Small intestine (tissue), 7 donors: ENCODE data around the gene ULK3. TPM values are rescaled to one million over a fixed set of nuclear protein-coding genes. Genes with fewer than 3 reads are reported as not detected.

Experiments
- DNase-seq, 2 donors: peaks; one replicate each; pipeline versions ENCODE4 v3.0.0 to v3.0.0-alpha.2; 2013
- FAIRE-seq: peaks from 2 replicates; lab custom pipeline; 2012; peaks lifted over from hg19 to GRCh38; lab: Jason Lieb, UNC
- H3K27ac ChIP-seq, 3 donors: one replicate each; pipeline ENCODE4 v1.5.1; 2013; ENCODE audit warnings: low read length in 2 of 3, mild to moderate bottlenecking in 2 of 3, control low read depth in 1 of 3, inconsistent platforms in 1 of 3, low read depth in 1 of 3, moderate library complexity in 1 of 3
- H3K27me3 ChIP-seq, 3 donors: one replicate each; pipeline ENCODE4 v1.6.1; 2013; ENCODE audit warnings: low read length in 3 of 3, inconsistent platforms in 1 of 3; ENCODE audit not compliant: control insufficient read depth in 3 of 3, insufficient read depth in 3 of 3
- H3K36me3 ChIP-seq, 3 donors: one replicate each; pipeline ENCODE4 v1.6.1; 2013; ENCODE audit warnings: low read length in 3 of 3, inconsistent platforms in 1 of 3, low read depth in 1 of 3, mild to moderate bottlenecking in 1 of 3, moderate library complexity in 1 of 3; ENCODE audit not compliant: control insufficient read depth in 3 of 3, insufficient read depth in 2 of 3
- H3K4me1 ChIP-seq, 3 donors: one replicate each; pipeline ENCODE4 v1.6.1; 2013; ENCODE audit warnings: low read length in 2 of 3, inconsistent platforms in 1 of 3, low read depth in 1 of 3, mild to moderate bottlenecking in 1 of 3, moderate library complexity in 1 of 3; ENCODE audit not compliant: control insufficient read depth in 3 of 3, insufficient read depth in 2 of 3
- H3K4me3 ChIP-seq, 3 donors: one replicate each; pipeline ENCODE4 v1.5.1; 2013; ENCODE audit warnings: low read length in 3 of 3, control low read depth in 1 of 3, inconsistent platforms in 1 of 3, low read depth in 1 of 3, mild to moderate bottlenecking in 1 of 3, moderate library complexity in 1 of 3
- H3K9me3 ChIP-seq, 2 donors: one replicate each; pipeline ENCODE4 v1.6.1; 2013; ENCODE audit warnings: low read depth in 1 of 2, low read length in 1 of 2; ENCODE audit not compliant: control insufficient read depth in 2 of 2, insufficient read depth in 1 of 2
- WGBS, 3 donors: extraction: QIAGEN DNeasy Blood & Tissue Kit; methylation state at CpG; one replicate each; pipeline ENCODE4 v1.1.7; 2013; 5-methylcytosine and 5-hydroxymethylcytosine counted together
- polyA plus RNA-seq, 4 donors: library from polyadenylated mRNA; stranded (reverse) in 3 of 4; unstranded in 1 of 4; fragments of 200-250 nt in 3 of 4; fragments of 120-200 nt in 1 of 4; gene quantifications; one replicate each; pipeline versions ENCODE4 v1.2.1 to v1.2.3, GENCODE V29; 2013
- donor health status: healthy with polysubstance abuse.
- donor health status: control.
- donor health status: control.
- donor health status: Bipolar disorder and iron deficiency.
- donor health status: healthy.

The ULK3 gene
- polyA plus RNA-seq, 4 donors, result 38.2 to 111 (median 81.1) TPM

DNA sequence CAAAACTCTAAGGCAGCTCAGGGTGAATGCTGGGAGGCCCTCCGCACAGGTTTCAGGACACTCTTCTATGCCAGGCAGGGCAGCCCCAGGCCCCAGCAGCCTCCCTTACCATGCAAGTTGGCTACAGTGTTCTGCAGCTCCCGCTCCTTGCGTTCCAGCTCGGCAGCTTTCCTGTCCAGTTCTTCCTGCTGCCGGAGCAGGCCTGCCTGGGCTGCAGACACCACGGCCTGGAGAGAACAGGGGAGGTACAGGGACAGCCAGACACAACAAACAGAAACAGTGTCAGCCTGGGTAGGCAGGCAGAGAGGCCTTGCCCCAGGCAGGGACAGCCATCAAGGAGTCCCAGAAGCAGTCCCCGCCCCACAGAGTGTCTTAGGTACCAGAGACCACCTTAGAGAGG is 9.0 kb upstream of the ULK3 start:
- no peak for FAIRE-seq

DNA sequence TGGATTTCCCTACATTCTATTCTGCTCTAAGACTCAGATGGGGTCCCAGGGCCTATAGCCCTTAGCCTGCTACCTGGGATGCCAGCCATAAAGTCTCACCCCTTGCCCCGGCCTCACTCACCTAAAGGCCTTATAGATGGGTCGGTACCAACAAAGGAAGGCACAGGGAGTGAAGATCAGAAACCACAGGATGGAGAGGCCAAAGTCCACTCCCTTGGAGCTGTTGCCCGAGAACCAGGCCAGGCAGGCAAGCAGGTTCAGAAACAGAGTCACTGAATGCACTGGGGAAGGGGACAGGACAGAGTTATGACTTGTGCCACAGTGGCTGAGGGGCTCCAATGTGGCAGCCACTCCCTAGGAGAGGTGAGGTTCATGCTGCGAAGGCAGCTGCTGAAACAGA is 7.4 kb upstream of the ULK3 start:
- peak overlapping the region in 2 of 3 donors; percentile 27 to 61 for H3K27ac ChIP-seq
- H3K4me1 ChIP-seq, result peaks cover 0 to 19% (median 0%) of the 10 kb centered on the region in 3 donors
- no peak overlapping the region for H3K4me3 ChIP-seq
- DNase-seq, result peak; percentile 77 to 87
- WGBS, 3 donors, result 18 to 73% (median 50%) methylated on average over 4 of the region's 4 CpGs
- H3K9me3 ChIP-seq, result no peaks in the 10 kb centered on the region
- no peak for FAIRE-seq
- peaks cover 28 to 91% (median 36%) of the 10 kb centered on the region in 3 donors for H3K36me3 ChIP-seq
- H3K27me3 ChIP-seq, result no peaks in the 10 kb centered on the region

More for the DNA sequence above, 9.0 kb upstream of the ULK3 start:
- H3K4me3 ChIP-seq, result no peak overlapping the region
- peaks cover 28 to 85% (median 35%) of the 10 kb centered on the region in 3 donors for H3K36me3 ChIP-seq
- no peaks in the 10 kb centered on the region for H3K9me3 ChIP-seq
- WGBS, 3 donors, result 78 to 89% (median 89%) methylated on average over 7 of the region's 7 CpGs
- peaks cover under 1 to 24% (median 1%) of the 10 kb centered on the region in 3 donors for H3K4me1 ChIP-seq
- DNase-seq, result no peak
- H3K27me3 ChIP-seq, result no peaks in the 10 kb centered on the region
- no peak overlapping the region for H3K27ac ChIP-seq

DNA sequence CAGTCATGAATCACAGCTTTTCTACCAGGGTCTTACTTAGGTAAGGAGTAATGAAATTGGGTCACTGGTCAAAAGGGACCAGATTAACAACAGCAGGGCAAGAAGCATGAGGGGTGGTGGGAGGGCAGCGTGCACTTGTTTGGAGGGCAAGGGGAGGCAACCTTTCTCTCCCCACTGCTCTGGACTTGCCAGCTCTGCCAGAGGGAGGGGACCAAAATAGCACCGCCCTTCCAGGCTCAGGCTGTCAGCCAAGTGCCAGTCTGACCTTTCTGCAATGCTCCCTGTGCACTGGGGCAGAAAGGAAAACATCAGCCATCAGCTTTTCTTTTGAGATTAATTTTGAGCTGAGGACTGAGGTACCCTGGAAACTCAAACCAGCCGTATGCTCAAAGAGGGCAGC is 4.5 kb upstream of the ULK3 start:
- FAIRE-seq, result no peak
- H3K27ac ChIP-seq, result no peak overlapping the region
- peaks cover 2 to 26% (median 4%) of the 10 kb centered on the region in 3 donors for H3K4me1 ChIP-seq
- H3K9me3 ChIP-seq, result no peaks in the 10 kb centered on the region
- H3K27me3 ChIP-seq, result no peaks in the 10 kb centered on the region
- WGBS, 3 donors, result 55 to 76% (median 58%) methylated on average over 3 of the region's 3 CpGs
- peaks cover 18 to 86% (median 30%) of the 10 kb centered on the region in 3 donors for H3K36me3 ChIP-seq
- DNase-seq, result no peak
- no peak overlapping the region for H3K4me3 ChIP-seq

DNA sequence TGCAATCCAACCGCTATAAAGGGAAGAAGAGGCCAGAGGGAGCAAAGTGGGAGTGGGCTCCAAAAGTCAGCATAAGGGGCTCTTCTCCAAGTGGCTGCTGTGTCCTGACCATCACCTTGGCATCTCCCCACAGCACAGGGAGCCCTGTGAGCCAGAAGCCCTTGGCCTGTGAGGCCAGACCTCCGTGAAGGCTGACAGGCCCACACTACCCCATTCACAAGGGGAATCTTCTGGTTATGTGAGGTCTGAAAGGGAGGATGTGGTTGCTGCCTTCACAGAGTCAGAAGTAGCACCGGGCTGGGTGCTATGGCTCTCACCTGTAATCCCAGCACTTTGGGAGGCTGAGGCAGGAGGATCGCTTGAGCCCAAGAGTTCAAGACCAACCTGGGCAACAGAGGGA is 2.6 kb upstream of the ULK3 start:
- Histone ChIP-seq H3K27ac (peak overlapping the region in 2 of 3 donors; percentile 2 to 51), H3K9me3 (no peaks in the 10 kb centered on the region), H3K4me1 (peaks cover 2 to 38% (median 4%) of the 10 kb centered on the region in 3 donors), H3K4me3 (no peak overlapping the region), H3K27me3 (no peaks in the 10 kb centered on the region), H3K36me3 (peaks cover 15 to 79% (median 20%) of the 10 kb centered on the region in 3 donors)
- no peak for FAIRE-seq
- no peak for DNase-seq
- 75 to 82% (median 81%) methylated on average over 4 of the region's 4 CpGs for WGBS, 3 donors

DNA sequence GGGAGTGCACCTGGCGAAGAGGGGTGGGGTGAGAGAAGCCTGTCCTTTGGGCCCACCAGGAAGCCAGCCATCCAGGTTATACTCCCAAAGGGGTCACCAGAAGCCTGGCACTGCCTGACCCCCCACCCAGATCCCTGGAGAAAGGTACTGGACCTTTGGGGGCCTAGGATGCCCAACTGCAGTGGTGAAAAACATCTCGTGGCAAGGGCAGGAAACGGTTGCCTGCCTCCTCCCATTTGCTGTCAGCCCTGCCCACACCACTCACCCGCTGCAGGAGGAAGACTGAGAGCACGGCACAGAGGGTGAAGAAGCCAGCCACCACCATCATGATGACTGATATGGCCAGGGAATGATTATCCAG is 2.2 kb upstream of the ULK3 start:
- FAIRE-seq, result no peak
- Histone ChIP-seq H3K27me3 (no peaks in the 10 kb centered on the region), H3K4me1 (peaks cover 2 to 38% (median 4%) of the 10 kb centered on the region in 3 donors), H3K9me3 (no peaks in the 10 kb centered on the region), H3K27ac (peak overlapping the region in 2 of 3 donors; percentile 2 to 51), H3K4me3 (no peak overlapping the region), H3K36me3 (peaks cover 15 to 79% (median 20%) of the 10 kb centered on the region in 3 donors)
- WGBS, 3 donors, result 48 to 77% (median 56%) methylated on average over 5 of the region's 5 CpGs
- no peak for DNase-seq

DNA sequence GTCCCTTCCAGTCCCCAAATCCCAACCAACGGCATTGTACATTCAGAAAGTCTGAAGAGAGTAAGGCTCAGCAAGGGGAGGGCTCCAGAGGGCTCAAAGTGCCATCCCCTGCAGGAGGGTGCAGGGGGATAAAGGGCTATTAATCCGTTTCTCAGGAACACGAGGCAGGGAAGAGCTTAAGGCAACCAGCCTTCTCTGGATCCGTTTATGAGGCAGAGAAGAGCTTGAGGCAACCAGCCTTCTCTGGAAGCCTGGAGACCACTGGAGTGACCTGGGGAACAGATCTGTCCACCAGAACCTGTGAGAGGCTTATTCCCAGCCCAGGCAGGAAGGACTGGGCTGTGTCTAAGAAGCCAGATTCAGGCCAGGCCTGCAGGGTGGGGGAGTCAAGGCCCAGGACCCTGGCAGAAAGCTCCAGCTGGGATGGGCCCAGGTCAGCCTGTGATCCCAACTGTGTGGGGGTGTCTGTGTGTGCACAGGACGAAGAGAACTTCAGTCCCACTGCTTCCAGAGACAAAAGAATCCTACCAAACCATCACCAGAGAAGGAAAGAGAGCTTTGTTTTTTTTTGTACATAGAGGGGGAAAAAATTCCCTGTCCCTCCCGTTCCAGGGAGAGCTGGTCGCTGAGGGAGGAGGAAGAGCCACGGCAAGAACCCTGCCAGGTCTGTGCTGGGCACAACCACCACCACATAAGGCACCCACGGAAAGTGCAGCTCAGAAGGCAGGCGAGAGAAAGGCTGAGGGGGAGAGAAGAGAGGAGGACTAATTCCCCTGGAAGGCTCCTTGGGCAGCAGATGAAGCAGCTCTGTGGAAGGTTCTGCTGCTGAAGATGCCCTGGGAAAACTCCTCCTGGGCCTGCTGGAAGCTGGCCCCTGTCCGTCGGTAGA is 1.6 kb upstream of the ULK3 start:
- FAIRE-seq (no peak), DNase-seq (no peak)
- peaks cover 11 to 79% (median 18%) of the 10 kb centered on the region in 3 donors for H3K36me3 ChIP-seq
- peak overlapping the region in 1 of 3 donors; percentile 2 for H3K27ac ChIP-seq
- no peaks in the 10 kb centered on the region for H3K27me3 ChIP-seq
- WGBS, 3 donors, result 69 to 75% (median 71%) methylated on average over 12 of the region's 12 CpGs
- H3K4me3 ChIP-seq, result no peak overlapping the region
- peaks cover 2 to 42% (median 4%) of the 10 kb centered on the region in 3 donors for H3K4me1 ChIP-seq
- no peaks in the 10 kb centered on the region for H3K9me3 ChIP-seq

DNA sequence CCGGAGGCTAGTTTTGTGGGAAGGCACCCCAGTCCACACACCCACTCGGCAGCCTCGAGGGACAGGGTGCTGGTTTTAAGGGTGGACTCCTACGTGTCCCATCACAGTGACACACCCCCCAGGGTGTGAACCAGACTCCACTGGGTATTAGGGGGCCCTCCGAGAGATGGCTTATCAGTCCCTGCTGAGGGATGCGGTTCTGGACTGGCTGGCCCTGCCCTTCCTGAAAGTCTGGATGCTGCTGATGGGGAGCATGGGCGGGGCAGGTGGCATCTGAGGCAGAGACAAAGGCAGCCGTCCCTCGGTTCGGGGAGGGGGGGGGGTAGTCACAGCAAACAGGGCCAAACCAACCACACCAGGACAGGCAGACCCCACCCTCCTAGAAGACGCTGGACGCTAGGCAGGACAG is 939 bp upstream of the ULK3 start:
- DNase-seq (no peak), FAIRE-seq (no peak)
- Histone ChIP-seq H3K27ac (peak overlapping the region in 2 of 3 donors; percentile 86 to 89), H3K4me1 (peaks cover 2 to 44% (median 4%) of the 10 kb centered on the region in 3 donors), H3K27me3 (no peaks in the 10 kb centered on the region), H3K36me3 (peaks cover 11 to 80% (median 20%) of the 10 kb centered on the region in 3 donors), H3K4me3 (no peak overlapping the region), H3K9me3 (no peaks in the 10 kb centered on the region)
- WGBS, 3 donors, result 39 to 55% (median 51%) methylated on average over 12 of the region's 12 CpGs

DNA sequence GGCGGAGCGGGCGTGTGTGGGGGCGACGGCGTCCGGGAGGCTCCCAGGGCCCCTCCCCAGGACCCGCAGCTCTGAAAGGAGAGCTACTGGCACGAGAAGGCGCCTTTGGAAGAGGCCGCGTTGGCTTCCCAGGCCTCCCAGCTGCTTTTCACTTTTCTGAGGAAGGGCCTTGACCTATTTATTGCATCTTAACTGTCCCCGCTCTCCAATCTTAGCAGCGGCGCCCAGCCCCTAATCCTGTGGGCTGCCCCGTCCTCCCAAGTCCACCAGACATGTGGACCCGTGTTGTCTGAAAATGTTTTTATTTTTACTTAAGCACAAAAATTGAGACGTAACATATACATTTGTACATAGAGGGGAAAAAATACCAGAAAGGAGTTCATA is 481 bp upstream of the ULK3 start:
- DNase-seq, result no peak
- WGBS, 3 donors, result 13 to 19% (median 16%) methylated on average over 16 to 18 of the region's 18 CpGs
- H3K4me3 ChIP-seq, result peak overlapping the region; percentile 30 to 47 (median 36)
- H3K9me3 ChIP-seq, result no peaks in the 10 kb centered on the region
- peaks cover 6 to 80% (median 16%) of the 10 kb centered on the region in 3 donors for H3K36me3 ChIP-seq
- H3K4me1 ChIP-seq, result peaks cover 2 to 44% (median 4%) of the 10 kb centered on the region in 3 donors
- H3K27me3 ChIP-seq, result no peaks in the 10 kb centered on the region
- peak overlapping the region; percentile 54 to 89 (median 86) for H3K27ac ChIP-seq
- FAIRE-seq, result no peak
